Inferior parietal cortex (tissue), 1 donor: Measurements from ENCODE around the gene MAP7D3.
A peak's percentile ranks its signal among the peaks of the same experiment; 100 is the strongest.
"Not testable (repeated sequence)": the region's sequence is repeated elsewhere in the genome, so short reads cannot be mapped to it uniquely, and the experiment has no call there.

Source experiments
- DNase-seq: peaks from one replicate; pipeline ENCODE4 v3.0.0-alpha.2; 2016; ENCODE audit errors: extremely low spot score

The MAP7D3 gene

GRCh38 chrX:136250191-136251040 lies 784 bp downstream of the MAP7D3 start:
- no peak for DNase-seq

- no peak for DNase-seq
Measured at GRCh38 chrX:136246201-136246600, 5.0 kb downstream of the MAP7D3 start.

DNA sequence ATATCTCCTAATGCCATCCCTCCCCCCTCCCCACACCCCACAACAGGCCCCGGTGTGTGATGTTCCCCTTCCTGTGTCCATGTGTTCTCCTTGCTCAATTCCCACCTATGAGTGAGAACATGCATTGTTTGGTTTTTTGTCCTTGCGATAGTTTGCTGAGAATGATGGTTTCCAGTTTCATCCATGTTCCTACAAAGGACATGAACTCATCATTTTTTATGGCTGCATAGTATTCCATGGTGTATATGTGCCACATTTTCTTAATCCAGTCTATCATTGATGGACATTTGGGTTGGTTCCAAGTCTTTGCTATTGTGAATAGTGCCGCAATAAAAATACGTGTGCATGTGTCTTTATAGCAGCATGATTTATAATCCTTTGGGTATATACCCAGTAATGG lies 13.4 kb downstream of the MAP7D3 start:
- DNase-seq, result not testable (repeated sequence)

DNA sequence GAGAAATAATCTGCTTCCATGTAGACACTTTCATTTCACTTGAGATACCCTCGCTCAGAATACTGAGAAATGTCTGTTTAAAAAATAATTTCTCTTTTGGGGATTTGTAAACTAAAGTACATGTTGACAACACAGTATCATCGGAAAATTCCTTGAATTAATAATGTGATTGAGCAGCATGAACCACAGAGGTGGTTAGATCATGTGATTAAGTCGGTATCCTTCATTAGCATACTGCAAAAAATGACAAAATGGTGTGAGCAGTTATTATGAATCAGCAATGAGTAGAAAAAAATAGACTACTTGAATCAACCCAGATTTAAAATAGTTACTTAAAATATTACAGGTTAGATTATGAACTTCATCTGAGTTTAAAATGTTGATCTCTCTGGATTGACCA lies 14.1 kb downstream of the MAP7D3 start:
- DNase-seq, result no peak

GRCh38 chrX:136228839-136229207 lies 22.4 kb downstream of the MAP7D3 start:
- no peak for DNase-seq

GRCh38 chrX:136227948-136228838 lies 23.0 kb downstream of the MAP7D3 start:
- no peak for DNase-seq

GRCh38 chrX:136227074-136227473 lies 24.1 kb downstream of the MAP7D3 start:
- no peak for DNase-seq

DNA sequence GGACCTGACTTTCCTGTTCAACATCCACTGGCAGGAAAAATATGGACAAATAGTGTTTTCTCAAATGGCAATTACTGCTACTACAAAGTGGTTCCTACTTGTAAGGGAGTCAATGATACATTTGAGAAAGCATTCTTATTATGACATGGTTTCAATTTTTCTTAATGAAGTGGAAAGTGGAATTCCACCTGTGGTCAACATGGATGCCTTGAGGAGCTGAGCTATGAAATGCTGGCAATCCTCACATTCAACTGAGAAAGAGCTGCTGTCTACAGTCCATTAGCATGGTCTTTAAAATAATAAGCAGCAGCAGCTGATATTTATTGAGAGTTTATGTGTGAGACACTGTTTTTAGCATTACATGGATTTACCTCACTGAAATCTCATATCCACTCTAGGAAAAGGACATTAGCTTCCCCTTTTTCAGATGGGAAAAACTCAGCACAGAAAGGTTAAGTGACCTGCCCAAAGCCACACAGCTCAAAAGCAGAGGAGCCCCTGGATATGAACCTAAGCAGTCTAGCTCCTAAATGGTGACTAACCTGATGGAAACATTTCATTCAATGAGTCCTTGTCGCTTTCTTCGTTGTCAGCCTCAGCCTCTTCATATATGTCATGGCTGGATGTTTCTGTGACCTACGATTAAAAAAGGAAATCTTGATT lies 29.2 kb downstream of the MAP7D3 start:
- no peak for DNase-seq

DNA sequence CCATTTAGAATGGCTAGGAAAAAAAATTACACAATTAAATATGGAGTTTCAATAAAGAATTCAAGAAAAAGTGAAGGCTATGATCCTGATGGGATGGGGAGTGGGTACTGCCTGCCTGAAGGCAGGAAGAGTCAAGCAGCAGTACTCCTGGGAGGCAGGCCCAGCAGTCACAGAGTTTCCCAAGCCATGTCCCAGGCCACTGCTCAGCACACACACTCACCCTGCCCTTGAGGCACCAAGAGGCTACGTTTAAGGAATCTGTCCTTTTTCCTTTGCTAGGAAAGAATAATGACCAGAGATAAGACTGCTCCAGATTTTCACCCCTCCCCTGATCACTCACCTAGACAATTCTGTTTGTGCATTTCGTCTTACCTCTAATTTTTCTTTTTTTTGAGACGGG lies 30.2 kb downstream of the MAP7D3 start:
- no peak for DNase-seq

DNA sequence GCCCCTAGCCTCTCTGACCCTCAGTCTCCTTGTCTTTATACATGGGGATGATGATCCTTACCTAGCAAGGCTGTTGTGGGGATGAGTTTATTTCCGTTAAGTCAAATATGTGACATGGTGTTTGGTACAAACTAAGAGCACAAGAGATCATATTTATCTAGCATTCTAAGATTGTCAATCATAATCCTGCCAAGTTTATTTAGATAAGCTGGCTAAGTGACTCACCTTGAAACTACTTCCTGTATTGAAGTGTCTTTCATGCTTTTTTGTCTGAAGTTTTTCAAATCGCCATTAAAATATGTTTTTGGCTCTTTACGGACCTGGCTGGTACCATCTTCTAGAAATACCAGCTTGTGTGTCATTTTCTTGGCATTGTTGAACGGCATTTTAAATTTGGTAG lies 30.7 kb downstream of the MAP7D3 start:
- DNase-seq, result no peak

DNA sequence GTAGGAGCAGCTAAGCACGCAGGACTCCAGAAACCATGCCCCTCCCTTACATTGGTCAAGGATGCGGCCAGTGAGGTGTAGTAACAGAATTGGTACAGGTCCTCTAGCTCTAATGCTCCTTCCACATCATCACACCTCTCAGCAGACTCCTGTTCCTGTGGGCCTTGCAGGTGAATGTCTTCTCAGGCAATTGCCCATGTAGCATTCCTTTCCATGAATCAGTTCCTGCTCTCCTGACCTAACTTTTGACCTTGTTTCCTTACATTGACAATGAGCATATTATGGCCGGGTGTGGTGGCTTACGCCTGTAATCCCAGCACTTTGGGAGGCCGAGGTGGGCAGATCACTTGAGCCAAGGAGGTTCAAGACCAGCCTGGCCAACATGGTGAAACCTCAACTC lies 31.3 kb downstream of the MAP7D3 start:
- DNase-seq, result no peak

GRCh38 chrX:136215559-136215958 lies 35.6 kb downstream of the MAP7D3 start:
- no peak for DNase-seq

DNA sequence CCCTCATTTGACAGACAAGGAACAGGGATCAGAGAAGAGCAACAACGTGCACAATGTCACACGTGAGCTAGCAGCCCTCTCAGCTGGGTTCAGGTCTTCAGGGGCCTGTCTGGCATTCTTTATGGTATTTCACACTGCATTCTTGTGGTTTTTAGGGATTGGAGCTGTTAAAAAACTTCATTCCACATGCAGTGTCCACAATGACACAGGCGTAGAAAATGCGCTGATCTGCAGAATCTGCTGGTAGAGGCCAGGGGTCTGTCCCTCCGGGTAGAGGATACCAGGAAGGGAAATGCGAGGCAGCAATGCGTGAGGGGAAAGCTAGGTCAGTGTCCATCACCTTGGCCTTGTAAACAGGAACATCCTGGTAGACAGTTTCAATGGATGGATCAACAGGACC lies 36.6 kb downstream of the MAP7D3 start:
- DNase-seq, result no peak

- no peak for DNase-seq
Measured at GRCh38 chrX:136212557-136213111, 38.6 kb downstream of the MAP7D3 start.

DNA sequence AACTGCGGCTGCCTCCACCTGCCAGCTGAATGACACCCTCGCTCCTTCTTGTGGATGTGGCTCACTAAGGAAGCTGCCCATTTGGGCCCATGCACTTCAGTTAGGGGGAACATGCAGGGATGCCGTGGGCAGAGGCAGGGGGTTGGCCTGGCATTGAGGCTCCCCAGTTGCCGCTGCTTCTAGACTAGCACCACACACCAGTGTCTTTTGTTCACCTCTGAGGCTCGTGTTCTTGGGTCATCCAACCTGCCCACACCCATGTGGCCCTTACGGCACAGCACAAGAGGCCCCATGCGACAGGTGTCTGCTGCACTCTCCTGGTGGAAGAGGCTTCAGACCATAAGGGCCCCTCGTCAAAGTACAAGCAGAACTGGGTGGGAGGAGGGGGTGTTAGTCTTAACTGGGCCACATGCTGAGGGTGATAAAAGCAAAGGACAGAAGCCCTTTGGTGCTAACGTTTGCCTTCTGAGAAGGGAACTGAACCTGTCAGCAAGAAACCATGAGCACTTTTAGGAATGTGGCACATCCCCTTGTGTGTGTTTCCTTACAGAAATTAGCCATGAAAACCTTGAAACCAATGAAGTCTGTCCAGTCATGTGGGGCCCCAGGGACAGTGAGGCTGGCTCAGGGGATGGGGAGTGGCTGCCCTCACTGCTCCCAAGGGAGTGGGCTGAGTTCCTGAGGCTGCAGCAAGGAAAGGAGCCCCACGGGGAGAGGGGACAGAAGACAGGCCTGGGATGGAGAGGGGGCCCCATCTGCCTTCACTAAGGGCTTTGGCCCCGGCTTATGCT lies 39.2 kb downstream of the MAP7D3 start:
- no peak for DNase-seq

- DNase-seq, result no peak
Measured at GRCh38 chrX:136210806-136211205, 40.4 kb downstream of the MAP7D3 start.

GRCh38 chrX:136210243-136210642 lies 41.0 kb downstream of the MAP7D3 start:
- DNase-seq, result no peak

- no peak for DNase-seq
Measured at GRCh38 chrX:136209751-136210150, 41.4 kb downstream of the MAP7D3 start.

DNA sequence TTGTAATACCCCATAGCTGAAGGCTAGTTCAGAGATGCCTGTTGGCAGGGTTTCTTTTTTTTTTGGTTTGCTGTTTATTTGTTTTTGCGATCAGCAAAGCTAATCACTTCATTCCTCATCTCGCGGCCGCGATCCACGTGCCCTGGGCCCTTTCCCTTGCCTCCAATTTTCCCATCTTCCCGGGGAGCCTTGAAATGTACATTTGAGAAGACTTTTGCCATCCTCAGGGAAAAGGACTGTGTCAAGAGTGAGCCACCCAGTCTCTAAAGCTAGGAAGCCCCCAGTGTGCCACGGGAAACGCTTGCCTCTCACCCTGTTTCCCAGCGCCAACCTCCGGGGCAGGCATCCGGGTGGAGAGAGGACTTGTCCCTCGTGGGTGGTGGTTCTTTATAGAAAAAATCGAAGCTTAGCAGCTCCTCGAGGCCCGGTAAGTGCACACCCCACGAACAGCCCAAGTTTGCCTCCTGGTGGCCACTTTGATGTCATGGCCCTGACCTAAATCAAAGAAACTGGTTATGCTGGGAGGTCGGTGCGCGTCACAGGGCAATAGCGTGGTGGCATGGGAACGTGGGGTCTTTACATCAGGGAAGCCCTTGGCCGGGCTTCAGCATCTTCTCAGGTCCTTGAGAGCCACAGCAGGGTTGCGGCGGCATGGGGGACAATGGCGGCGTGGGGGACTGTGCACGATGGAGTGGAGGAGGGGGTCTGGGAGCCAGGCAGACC lies 42.0 kb downstream of the MAP7D3 start:
- peak; percentile 25 for DNase-seq

- no peak for DNase-seq
Measured at GRCh38 chrX:136207546-136207945, 43.7 kb downstream of the MAP7D3 start.

DNA sequence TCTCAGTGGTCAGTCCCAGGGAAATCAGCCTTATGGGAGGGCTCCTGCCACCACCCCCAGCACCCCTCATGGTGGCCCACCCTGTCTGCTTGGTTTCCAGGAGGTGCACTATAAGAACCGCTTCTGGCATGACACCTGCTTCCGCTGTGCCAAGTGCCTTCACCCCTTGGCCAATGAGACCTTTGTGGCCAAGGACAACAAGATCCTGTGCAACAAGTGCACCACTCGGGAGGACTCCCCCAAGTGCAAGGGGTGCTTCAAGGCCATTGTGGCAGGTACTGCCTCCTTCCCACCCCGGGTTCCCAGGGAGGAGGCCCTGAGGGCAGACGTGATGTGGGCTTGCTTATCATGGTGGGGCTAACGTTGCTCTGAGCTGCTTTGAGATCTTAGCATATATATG lies 44.3 kb downstream of the MAP7D3 start:
- DNase-seq, result no peak
